Keratinocyte (primary cell): ENCODE data around the gene GPR15LG. TPM values are rescaled to one million over a fixed set of nuclear protein-coding genes. Genes with fewer than 3 reads are reported as not detected.

Experiments used
- DNase-seq: peaks from one replicate; pipeline ENCODE4 v3.0.0-alpha.2; 2011; ENCODE audit warnings: low read depth, missing footprints, low spot score
- FAIRE-seq: peaks from 2 replicates; lab custom pipeline; 2011; peaks lifted over from hg19 to GRCh38; lab: Jason Lieb, UNC
- H2AFZ ChIP-seq: 2 replicates; pipeline ENCODE4 v1.6.0; 2012; ENCODE audit warnings: low read length, control low read depth, inconsistent platforms; ENCODE audit not compliant: control insufficient read depth
- H3K27ac ChIP-seq: 2 replicates; pipeline ENCODE4 v1.5.1; 2011; ENCODE audit warnings: low read length; ENCODE audit not compliant: control insufficient read depth, insufficient read depth
- H3K27me3 ChIP-seq: 3 replicates; pipeline ENCODE4 v1.6.0; 2011; ENCODE audit warnings: low read length; ENCODE audit not compliant: control insufficient read depth, insufficient read depth; ENCODE audit errors: extremely low read depth
- H3K36me3 ChIP-seq, 2 experiments: 2 replicates in 1 of 2; 3 replicates in 1 of 2; pipeline ENCODE4 v1.5.1; 2011; ENCODE audit warnings: low read length in 2 of 2, mild to moderate bottlenecking in 1 of 2; ENCODE audit not compliant: control insufficient read depth in 2 of 2, insufficient read depth in 2 of 2; ENCODE audit errors: extremely low read depth in 1 of 2
- H3K4me1 ChIP-seq: 3 replicates; pipeline ENCODE4 v1.5.1; 2011; ENCODE audit warnings: low read length; ENCODE audit not compliant: control insufficient read depth, insufficient read depth; ENCODE audit errors: extremely low read depth
- H3K4me2 ChIP-seq: 3 replicates; pipeline ENCODE4 v1.6.0; 2011; ENCODE audit warnings: low read depth, low read length; ENCODE audit not compliant: control insufficient read depth, insufficient read depth; ENCODE audit errors: extremely low read depth
- H3K4me3 ChIP-seq, 3 experiments: fragments of 200-600 bp in 1 of 3; sonication (generic) in 1 of 3; 2 replicates in 2 of 3; 3 replicates in 1 of 3; pipeline ENCODE4 v1.5.1; 2011 to 2016; ENCODE audit warnings: low read length in 3 of 3, mild to moderate bottlenecking in 3 of 3, control low read depth in 2 of 3, inconsistent platforms in 1 of 3, low read depth in 1 of 3, mixed read lengths in 1 of 3, mixed run types in 1 of 3, moderate library complexity in 1 of 3; ENCODE audit not compliant: control insufficient read depth in 2 of 3, insufficient read depth in 2 of 3; ENCODE audit errors: extremely low read depth in 1 of 3
- H3K79me2 ChIP-seq: 2 replicates; pipeline ENCODE4 v1.6.0; 2012; ENCODE audit warnings: low read length; ENCODE audit not compliant: control insufficient read depth, insufficient read depth
- H3K9ac ChIP-seq: 3 replicates; pipeline ENCODE4 v1.6.0; 2011; ENCODE audit warnings: low read length; ENCODE audit not compliant: control insufficient read depth, insufficient read depth; ENCODE audit errors: extremely low read depth
- H3K9me1 ChIP-seq: 3 replicates; pipeline ENCODE4 v1.6.0; 2011; ENCODE audit warnings: low read length; ENCODE audit not compliant: control insufficient read depth, insufficient read depth; ENCODE audit errors: extremely low read depth
- H3K9me3 ChIP-seq: 2 replicates; pipeline ENCODE4 v1.5.1; 2012; ENCODE audit warnings: low read depth, low read length; ENCODE audit not compliant: control insufficient read depth
- H4K20me1 ChIP-seq: 3 replicates; pipeline ENCODE4 v1.6.0; 2011; ENCODE audit warnings: low read length; ENCODE audit not compliant: control insufficient read depth, insufficient read depth; ENCODE audit errors: extremely low read depth
- CTCF ChIP-seq, 3 experiments: IDR thresholded peaks in 1 of 3; conservative IDR thresholded peaks in 1 of 3; optimal IDR thresholded peaks in 1 of 3; 2 replicates in 2 of 3; 3 replicates in 1 of 3; pipeline versions ENCODE3 to v1.5.1; 2011; ENCODE audit warnings: low read length in 3 of 3, mild to moderate bottlenecking in 3 of 3, moderate library complexity in 2 of 3, control low read depth in 1 of 3, inconsistent platforms in 1 of 3; ENCODE audit not compliant: insufficient read depth in 2 of 3; ENCODE audit errors: extremely low read depth in 1 of 3
- EZH2 ChIP-seq: IDR thresholded peaks from one replicate; pipeline ENCODE4 v1.6.1; 2012; ENCODE audit warnings: inconsistent platforms, mild to moderate bottlenecking, low read length, moderate library complexity
- dilution Hi-C: fragments of 300-500 bp; cut with MboI; formaldehyde crosslinking; loops from one replicate; pipeline ENCODE4 v1.7.0; 2020; ENCODE audit warnings: low sequenced_read_pairs; ENCODE audit not compliant: extremely low pct_ligation_motif_present
- polyA plus RNA-seq, 5 experiments: library from polyadenylated mRNA; depleted of rRNA in 3 of 5; stranded (reverse) in 3 of 5; stranded (forward) in 1 of 5; unstranded in 1 of 5; fragments of >200 nt; gene quantifications; 1 replicate in 1 of 5; 2 replicates in 3 of 5; 3 replicates in 1 of 5; pipeline versions ENCODE4 v1.2.1 to v1.2.3, GENCODE V29; 2011 to 2012; ENCODE audit warnings: missing spikeins in 2 of 5, low read depth in 1 of 5, low replicate concordance in 1 of 5

The GPR15LG gene
- polyA plus RNA-seq, 1 donor (not counting 4 experiments of a cell fraction or from before 2014, with no cell fraction given): 10.4 TPM

- Histone ChIP-seq H3K27ac (no peak overlapping the region), H3K9me1 (no peaks in the 10 kb centered on the region), H3K4me1 (no peaks in the 10 kb centered on the region), H3K27me3 (no peaks in the 10 kb centered on the region), H2AFZ (no peak overlapping the region), H3K36me3 (peaks cover 18 to 38% of the 10 kb centered on the region in 2 experiments), H4K20me1 (no peaks in the 10 kb centered on the region), H3K9me3 (no peaks in the 10 kb centered on the region), H3K4me2 (no peak overlapping the region), H3K9ac (no peak overlapping the region), H3K4me3 (no peak overlapping the region), H3K79me2 (no peaks in the 10 kb centered on the region)
- TF ChIP-seq EZH2 (no peak), CTCF (optimal IDR thresholded peaks at IDR 0.05 in 1 of 3, IDR thresholded peaks at IDR 0.05 in 1 of 3, conservative IDR thresholded peaks at IDR 0.05 in 1 of 3; ENCODE audit: extremely low read depth in 1 of 3, insufficient read depth in 2 of 3, low read length in 3 of 3) (no peak)
- DNase-seq (no peak), FAIRE-seq (no peak)
- dilution Hi-C loops: no loop called here
Measured at GRCh38 chr10:84152769-84153168, 20.8 kb upstream of the GPR15LG start.

- Histone ChIP-seq H3K9ac (no peak overlapping the region), H3K36me3 (peaks cover 8 to 22% of the 10 kb centered on the region in 2 experiments), H4K20me1 (no peaks in the 10 kb centered on the region), H2AFZ (no peak overlapping the region), H3K4me1 (peaks cover 3% of the 10 kb centered on the region), H3K4me2 (no peak overlapping the region), H3K4me3 (no peak overlapping the region), H3K79me2 (no peaks in the 10 kb centered on the region), H3K9me3 (no peaks in the 10 kb centered on the region), H3K27ac (no peak overlapping the region), H3K27me3 (no peaks in the 10 kb centered on the region), H3K9me1 (no peaks in the 10 kb centered on the region)
- DNase-seq (no peak), FAIRE-seq (no peak)
- dilution Hi-C loops: no loop called here
- TF ChIP-seq CTCF (optimal IDR thresholded peaks at IDR 0.05 in 1 of 3, IDR thresholded peaks at IDR 0.05 in 1 of 3, conservative IDR thresholded peaks at IDR 0.05 in 1 of 3; ENCODE audit: extremely low read depth in 1 of 3, insufficient read depth in 2 of 3, low read length in 3 of 3): no peak
- no peak for TF ChIP-seq EZH2
Measured at GRCh38 chr10:84155521-84155920, 18.1 kb upstream of the GPR15LG start.
